Skeletal muscle tissue (tissue), 4 donors: ENCODE data around the gene RBM25. TPM values are rescaled to one million over a fixed set of nuclear protein-coding genes. Genes with fewer than 3 reads are reported as not detected.
"Not testable (repeated sequence)": the region's sequence is repeated elsewhere in the genome, so short reads cannot be mapped to it uniquely, and the experiment has no call there.

ENCODE experiments used
- H3K27ac ChIP-seq: one replicate; pipeline ENCODE4 v1.7.0; 2013; ENCODE audit warnings: mild to moderate bottlenecking, low read depth, low read length, inconsistent platforms
- H3K27me3 ChIP-seq, 3 donors: one replicate each; pipeline ENCODE4 v1.7.0; 2013; ENCODE audit warnings: low read length in 3 of 3; ENCODE audit not compliant: control insufficient read depth in 3 of 3, insufficient read depth in 3 of 3
- H3K36me3 ChIP-seq, 3 donors: one replicate each; pipeline ENCODE4 v1.7.0; 2013; ENCODE audit warnings: low read length in 3 of 3; ENCODE audit not compliant: control insufficient read depth in 3 of 3, insufficient read depth in 3 of 3
- H3K4me1 ChIP-seq, 3 donors: one replicate each; pipeline ENCODE4 v1.7.0; 2013; ENCODE audit warnings: low read length in 3 of 3, mild to moderate bottlenecking in 3 of 3; ENCODE audit not compliant: control insufficient read depth in 3 of 3, insufficient read depth in 3 of 3
- H3K4me3 ChIP-seq, 3 donors: one replicate each; pipeline ENCODE4 v1.7.0; 2013; ENCODE audit warnings: low read length in 3 of 3
- H3K9ac ChIP-seq, 3 donors: one replicate each; pipeline ENCODE4 v1.7.0; 2013; ENCODE audit warnings: low read length in 3 of 3, mild to moderate bottlenecking in 3 of 3, moderate library complexity in 2 of 3, low read depth in 1 of 3
- H3K9me3 ChIP-seq, 3 donors: one replicate each; pipeline ENCODE4 v1.7.0; 2013; ENCODE audit warnings: low read length in 3 of 3; ENCODE audit not compliant: control insufficient read depth in 3 of 3
- total RNA-seq: library from RNA; depleted of rRNA; stranded (reverse); fragments of >200 nt; gene quantifications from one replicate; pipeline ENCODE4 v1.2.3, GENCODE V29; 2014
- donor health status: Osteomylitis.

The RBM25 gene
- total RNA-seq, 1 donor from 2014 or later = 19.3 TPM

- Histone ChIP-seq H3K27ac (peak overlapping the region; percentile 87), H3K9ac (peak overlapping the region in 1 of 3 donors; percentile 87), H3K4me3 (peak overlapping the region; percentile 76 to 94 (median 90)), H3K4me1 (peaks cover 9 to 15% (median 11%) of the 10 kb centered on the region in 3 donors), H3K27me3 (no peaks in the 10 kb centered on the region), H3K9me3 (no peaks in the 10 kb centered on the region), H3K36me3 (peaks cover 3 to 14% (median 12%) of the 10 kb centered on the region in 3 donors)
These were observed 30.8 kb upstream of the RBM25 start for GRCh38 chr14:73027546-73027945.

DNA sequence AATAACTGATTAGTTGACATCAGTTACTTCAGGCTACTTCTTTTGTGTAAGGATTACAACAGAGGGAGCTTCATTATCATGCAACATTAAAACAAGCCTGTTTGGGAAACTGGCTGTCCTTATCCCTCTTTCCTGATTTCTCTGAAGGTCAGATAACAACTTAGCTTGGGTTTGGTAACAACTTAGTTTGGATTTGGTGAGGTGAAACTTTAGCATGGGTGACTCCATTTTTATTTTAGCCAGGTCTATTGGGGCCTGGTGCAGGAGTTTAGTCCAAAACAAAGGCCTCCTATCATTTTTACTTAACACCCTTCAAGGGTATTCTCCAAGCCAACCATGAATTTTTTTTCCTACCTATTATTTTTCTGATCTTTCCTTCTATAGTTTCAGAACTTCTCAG is 30.4 kb upstream of the RBM25 start:
- Histone ChIP-seq H3K4me3 (no peak overlapping the region), H3K9me3 (no peaks in the 10 kb centered on the region)

DNA sequence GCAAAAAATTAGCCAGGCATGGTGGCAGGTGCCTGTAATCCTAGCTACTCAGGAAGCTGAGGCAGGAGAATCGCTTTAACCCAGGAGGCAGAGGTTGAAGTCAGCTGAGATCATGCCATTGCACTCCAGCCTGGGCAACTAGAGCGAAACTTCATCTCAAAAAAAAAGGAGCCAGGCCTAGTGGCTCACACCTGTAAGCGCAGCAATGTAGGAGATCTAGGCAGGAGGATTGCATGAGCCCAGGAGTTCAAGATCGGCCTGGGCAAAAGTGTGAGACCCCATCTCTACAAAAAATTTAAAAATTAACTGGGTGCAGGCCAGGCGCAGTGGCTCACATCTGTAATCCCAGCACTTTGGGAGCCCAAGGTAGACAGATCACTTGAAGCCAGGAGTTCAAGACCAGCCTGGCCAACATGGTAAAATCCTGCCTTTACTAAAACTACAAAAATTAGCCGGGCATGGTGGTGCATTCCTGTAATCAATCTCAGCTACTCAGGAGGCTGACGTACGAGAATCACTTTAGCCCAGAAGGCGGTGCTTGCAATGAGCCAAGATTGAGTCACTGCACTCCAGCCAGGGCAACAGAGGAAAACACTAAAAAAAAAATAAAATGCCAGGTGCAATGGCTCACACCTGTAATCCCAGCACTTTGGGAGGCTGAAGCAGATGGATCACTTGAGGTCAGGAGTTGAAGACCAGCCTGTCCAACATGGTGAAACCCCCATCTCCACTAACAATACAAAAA is 21.5 kb upstream of the RBM25 start:
- not testable (repeated sequence) for H3K4me3 ChIP-seq, H3K9me3 ChIP-seq, H3K36me3 ChIP-seq, H3K9ac ChIP-seq, H3K27me3 ChIP-seq, H3K4me1 ChIP-seq, H3K27ac ChIP-seq

More for the DNA sequence above, 30.4 kb upstream of the RBM25 start:
- H3K36me3 ChIP-seq = peaks cover 3 to 12% (median 12%) of the 10 kb centered on the region in 3 donors
- peaks cover 8 to 13% (median 9%) of the 10 kb centered on the region in 3 donors for H3K4me1 ChIP-seq
- H3K27ac ChIP-seq = no peak overlapping the region
- no peak overlapping the region for H3K9ac ChIP-seq
- H3K27me3 ChIP-seq = no peaks in the 10 kb centered on the region

DNA sequence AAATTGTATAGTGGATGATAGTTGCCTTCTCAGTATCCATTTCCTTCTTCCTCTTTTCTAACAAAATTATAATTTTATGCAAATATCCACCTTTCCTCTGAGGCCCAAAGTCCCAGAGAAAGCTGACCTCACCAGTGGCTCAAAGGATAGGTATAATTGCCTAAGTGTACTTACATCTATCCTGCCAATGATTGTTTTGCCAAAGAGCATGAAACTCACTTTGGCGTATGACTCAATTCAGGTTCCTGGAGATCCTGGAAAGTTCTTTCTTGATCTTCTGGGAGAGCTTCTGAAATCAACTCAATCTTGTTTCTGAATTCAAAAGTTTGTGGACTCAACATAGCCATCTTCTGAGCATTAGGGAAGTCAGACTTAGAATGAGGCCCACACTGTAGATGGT is 10.5 kb upstream of the RBM25 start:
- Histone ChIP-seq H3K9me3 (no peaks in the 10 kb centered on the region), H3K9ac (no peak overlapping the region), H3K4me3 (no peak overlapping the region), H3K27me3 (no peaks in the 10 kb centered on the region), H3K36me3 (no peaks in the 10 kb centered on the region), H3K27ac (no peak overlapping the region), H3K4me1 (no peaks in the 10 kb centered on the region)

GRCh38 chr14:73049428-73049827 is 8.9 kb upstream of the RBM25 start:
- no peaks in the 10 kb centered on the region for H3K27me3 ChIP-seq
- no peaks in the 10 kb centered on the region for H3K4me1 ChIP-seq
- H3K4me3 ChIP-seq = no peak overlapping the region
- no peaks in the 10 kb centered on the region for H3K9me3 ChIP-seq
- H3K27ac ChIP-seq = no peak overlapping the region
- no peak overlapping the region for H3K9ac ChIP-seq
- H3K36me3 ChIP-seq = no peaks in the 10 kb centered on the region

- H3K4me1 ChIP-seq = peaks cover 8 to 15% (median 9%) of the 10 kb centered on the region in 3 donors
- H3K9ac ChIP-seq = no peak overlapping the region
- H3K36me3 ChIP-seq = peaks cover 0 to 3% (median 0%) of the 10 kb centered on the region in 3 donors
- H3K4me3 ChIP-seq = no peak overlapping the region
- no peaks in the 10 kb centered on the region for H3K9me3 ChIP-seq
- H3K27me3 ChIP-seq = no peaks in the 10 kb centered on the region
- no peak overlapping the region for H3K27ac ChIP-seq
These were observed 3.1 kb upstream of the RBM25 start for GRCh38 chr14:73055251-73055650.

DNA sequence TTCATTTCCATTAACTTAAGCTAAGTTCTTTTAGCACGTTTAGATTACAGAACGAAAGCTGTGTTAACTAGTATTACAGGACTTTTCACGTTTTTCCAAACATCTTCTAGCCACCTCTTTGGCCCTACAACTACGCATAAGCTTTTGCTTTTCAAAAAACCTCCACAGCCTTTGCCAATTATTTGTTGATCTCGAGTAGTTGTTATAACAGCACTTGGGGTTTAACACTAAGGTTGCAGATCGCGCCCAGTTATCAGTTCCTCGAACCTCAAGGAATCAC is 450 bp upstream of the RBM25 start:
- Histone ChIP-seq H3K36me3 (peaks cover 0 to 3% (median 0%) of the 10 kb centered on the region in 3 donors), H3K4me1 (peaks cover 8 to 27% (median 19%) of the 10 kb centered on the region in 3 donors), H3K27me3 (no peaks in the 10 kb centered on the region), H3K4me3 (peak overlapping the region; percentile 95 to 99 (median 97)), H3K9me3 (no peaks in the 10 kb centered on the region), H3K9ac (peak overlapping the region; percentile 75 to 99 (median 89)), H3K27ac (peak overlapping the region; percentile 94)

GRCh38 chr14:73058922-73059673 is 764 bp downstream of the RBM25 start:
- Histone ChIP-seq H3K4me1 (peaks cover 8 to 29% (median 19%) of the 10 kb centered on the region in 3 donors), H3K27me3 (no peaks in the 10 kb centered on the region), H3K9ac (peak overlapping the region; percentile 98 to 99 (median 99))

DNA sequence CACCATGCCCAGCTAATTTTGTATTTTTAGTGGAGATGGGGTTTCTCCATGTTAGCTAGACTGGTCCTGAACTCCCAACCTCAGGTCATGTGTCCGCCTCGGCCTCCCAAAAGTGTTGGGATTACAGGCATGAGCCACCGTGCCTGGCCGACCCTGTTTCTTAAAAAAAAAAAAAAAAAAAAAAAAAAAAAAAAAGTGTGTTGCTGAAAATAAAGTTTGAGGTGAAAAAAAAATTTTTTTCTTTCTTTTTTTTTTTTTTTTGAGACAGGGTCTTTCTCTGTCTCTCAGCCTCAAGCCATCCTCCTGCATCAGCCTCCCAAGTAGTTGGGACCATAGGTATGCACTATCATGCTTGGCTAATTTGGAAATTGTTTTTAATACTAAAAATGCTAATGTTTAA is 11.3 kb downstream of the RBM25 start:
- Histone ChIP-seq H3K9ac (no peak overlapping the region), H3K27me3 (no peaks in the 10 kb centered on the region), H3K36me3 (peaks cover 3 to 13% (median 11%) of the 10 kb centered on the region in 3 donors), H3K9me3 (no peaks in the 10 kb centered on the region), H3K27ac (no peak overlapping the region), H3K4me1 (peaks cover 2 to 3% (median 3%) of the 10 kb centered on the region in 3 donors), H3K4me3 (no peak overlapping the region)

More at GRCh38 chr14:73058922-73059673, 764 bp downstream of the RBM25 start:
- Histone ChIP-seq H3K9me3 (no peaks in the 10 kb centered on the region), H3K36me3 (peaks cover 0 to 3% (median 0%) of the 10 kb centered on the region in 3 donors), H3K4me3 (peak overlapping the region; percentile 95 to 99 (median 97)), H3K27ac (peak overlapping the region; percentile 94)

- Histone ChIP-seq H3K4me1 (no peaks in the 10 kb centered on the region), H3K9ac (no peak overlapping the region), H3K9me3 (no peaks in the 10 kb centered on the region), H3K4me3 (no peak overlapping the region), H3K27me3 (no peaks in the 10 kb centered on the region), H3K27ac (no peak overlapping the region), H3K36me3 (peaks cover 19 to 42% (median 37%) of the 10 kb centered on the region in 3 donors)
These were observed 32.7 kb downstream of the RBM25 start for GRCh38 chr14:73091044-73091443.
